ENCODE results near the gene SPTBN1.

DNA sequence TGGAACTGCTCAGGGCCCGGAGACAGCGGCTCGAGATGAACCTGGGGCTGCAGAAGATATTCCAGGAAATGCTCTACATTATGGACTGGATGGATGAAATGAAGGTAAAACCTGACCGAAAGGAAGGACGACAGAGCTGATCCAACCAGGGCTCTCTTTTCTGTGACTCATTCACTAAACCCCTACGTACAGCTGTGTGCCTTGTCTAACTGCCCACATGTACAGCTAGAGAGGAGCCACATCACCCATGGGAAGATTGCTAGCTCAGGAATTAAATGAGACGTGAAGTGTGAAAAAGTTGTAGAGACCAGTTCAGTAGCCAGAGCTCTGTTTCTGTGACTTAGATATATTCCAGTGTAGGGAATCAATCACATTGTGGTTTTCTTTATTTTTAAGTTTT, 170.0 kb downstream of the SPTBN1 start:
- TF ChIP-seq, protein P1, sequence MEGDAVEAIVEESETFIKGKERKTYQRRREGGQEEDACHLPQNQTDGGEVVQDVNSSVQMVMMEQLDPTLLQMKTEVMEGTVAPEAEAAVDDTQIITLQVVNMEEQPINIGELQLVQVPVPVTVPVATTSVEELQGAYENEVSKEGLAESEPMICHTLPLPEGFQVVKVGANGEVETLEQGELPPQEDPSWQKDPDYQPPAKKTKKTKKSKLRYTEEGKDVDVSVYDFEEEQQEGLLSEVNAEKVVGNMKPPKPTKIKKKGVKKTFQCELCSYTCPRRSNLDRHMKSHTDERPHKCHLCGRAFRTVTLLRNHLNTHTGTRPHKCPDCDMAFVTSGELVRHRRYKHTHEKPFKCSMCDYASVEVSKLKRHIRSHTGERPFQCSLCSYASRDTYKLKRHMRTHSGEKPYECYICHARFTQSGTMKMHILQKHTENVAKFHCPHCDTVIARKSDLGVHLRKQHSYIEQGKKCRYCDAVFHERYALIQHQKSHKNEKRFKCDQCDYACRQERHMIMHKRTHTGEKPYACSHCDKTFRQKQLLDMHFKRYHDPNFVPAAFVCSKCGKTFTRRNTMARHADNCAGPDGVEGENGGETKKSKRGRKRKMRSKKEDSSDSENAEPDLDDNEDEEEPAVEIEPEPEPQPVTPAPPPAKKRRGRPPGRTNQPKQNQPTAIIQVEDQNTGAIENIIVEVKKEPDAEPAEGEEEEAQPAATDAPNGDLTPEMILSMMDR (IDR thresholded peaks at IDR 0.05): no peak
- no peak for TF ChIP-seq POLR2A (IDR thresholded peaks at IDR 0.05)
